DMS 273 (cell line): Measurements from ENCODE around the gene GLRA3.
A peak's percentile ranks its signal among the peaks of the same experiment; 100 is the strongest.
"Not testable (repeated sequence)": the region's sequence is repeated elsewhere in the genome, so short reads cannot be mapped to it uniquely, and the experiment has no call there.

ENCODE experiments used
- DNase-seq: peaks from one replicate; lab custom pipeline; 2025; ENCODE audit not compliant: unreplicated experiment; lab: John Stamatoyannopoulos, UW

The GLRA3 gene

GRCh38 chr4:174669270-174669669, 159.8 kb downstream of the GLRA3 start:
- no peak for DNase-seq

- no peak for DNase-seq
Measured at GRCh38 chr4:174665799-174666198, 163.2 kb downstream of the GLRA3 start.

GRCh38 chr4:174663216-174663615, 165.8 kb downstream of the GLRA3 start:
- DNase-seq, result no peak

- DNase-seq, result no peak
Measured at GRCh38 chr4:174658246-174658645, 170.8 kb downstream of the GLRA3 start.

GRCh38 chr4:174657472-174657871, 171.6 kb downstream of the GLRA3 start:
- DNase-seq, result no peak

GRCh38 chr4:174654634-174655033, 174.4 kb downstream of the GLRA3 start:
- no peak for DNase-seq

GRCh38 chr4:174650711-174651355, 178.2 kb downstream of the GLRA3 start:
- no peak for DNase-seq

GRCh38 chr4:174648812-174649211, 180.2 kb downstream of the GLRA3 start:
- DNase-seq, result no peak

GRCh38 chr4:174646326-174646725, 182.7 kb downstream of the GLRA3 start:
- no peak for DNase-seq

- no peak for DNase-seq
Measured at GRCh38 chr4:174640146-174640545, 188.9 kb downstream of the GLRA3 start.

GRCh38 chr4:174635732-174636131, 193.3 kb downstream of the GLRA3 start:
- DNase-seq, result no peak

GRCh38 chr4:174633399-174633798, 195.6 kb downstream of the GLRA3 start:
- no peak for DNase-seq

GRCh38 chr4:174631901-174632758, 196.9 kb downstream of the GLRA3 start:
- DNase-seq, result peak; percentile 43

- not testable (repeated sequence) for DNase-seq
Measured at GRCh38 chr4:174629907-174630450, 199.1 kb downstream of the GLRA3 start.

- DNase-seq, result no peak
Measured at GRCh38 chr4:174629265-174629664, 199.8 kb downstream of the GLRA3 start.

GRCh38 chr4:174628191-174628590, 200.9 kb downstream of the GLRA3 start:
- DNase-seq, result no peak

- DNase-seq, result no peak
Measured at GRCh38 chr4:174627473-174627872, 201.6 kb downstream of the GLRA3 start.

- no peak for DNase-seq
Measured at GRCh38 chr4:174626342-174627008, 202.6 kb downstream of the GLRA3 start.

GRCh38 chr4:174616661-174617060, 212.4 kb downstream of the GLRA3 start:
- DNase-seq, result no peak

- DNase-seq, result no peak
Measured at GRCh38 chr4:174613979-174614378, 215.1 kb downstream of the GLRA3 start.

- no peak for DNase-seq
Measured at GRCh38 chr4:174611792-174612191, 217.3 kb downstream of the GLRA3 start.

GRCh38 chr4:174607792-174608191, 221.3 kb downstream of the GLRA3 start:
- no peak for DNase-seq
